GM18861 (cell line): ENCODE measurements around the gene OR10J1.

ENCODE experiments used
- ATAC-seq: cut with Tn5 transposase; IDR thresholded peaks from one replicate; pipeline ENCODE4 v1.9.1; 2021; ENCODE audit not compliant: unreplicated experiment

The OR10J1 gene

GRCh38 chr1:159483501-159483900 is 44.0 kb downstream of the OR10J1 start:
- ATAC-seq = no peak
